Measurements from ENCODE around the gene RTTN. TPM values are rescaled to one million over a fixed set of nuclear protein-coding genes. Genes with fewer than 3 reads are reported as not detected.

Gene RTTN
- total and polyA plus RNA-seq, 10 of the 15 experiments (the other 5 are each of a cell fraction or from before 2014, with no cell fraction given) = 9.4 to 36.6 (median 15.7) TPM

GRCh38 chr18:70121842-70122241 lies 83.6 kb downstream of the RTTN start (continued):
- TF ChIP-seq, protein P1, sequence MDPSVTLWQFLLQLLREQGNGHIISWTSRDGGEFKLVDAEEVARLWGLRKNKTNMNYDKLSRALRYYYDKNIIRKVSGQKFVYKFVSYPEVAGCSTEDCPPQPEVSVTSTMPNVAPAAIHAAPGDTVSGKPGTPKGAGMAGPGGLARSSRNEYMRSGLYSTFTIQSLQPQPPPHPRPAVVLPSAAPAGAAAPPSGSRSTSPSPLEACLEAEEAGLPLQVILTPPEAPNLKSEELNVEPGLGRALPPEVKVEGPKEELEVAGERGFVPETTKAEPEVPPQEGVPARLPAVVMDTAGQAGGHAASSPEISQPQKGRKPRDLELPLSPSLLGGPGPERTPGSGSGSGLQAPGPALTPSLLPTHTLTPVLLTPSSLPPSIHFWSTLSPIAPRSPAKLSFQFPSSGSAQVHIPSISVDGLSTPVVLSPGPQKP (IDR thresholded peaks at IDR 0.05; ENCODE audit: low read depth, low read length) = no peak

- FAIRE-seq (no peak), DNase-seq (ENCODE audit: low read depth, low spot score) (no peak), ATAC-seq (no peak)
- Histone ChIP-seq H4K20me1 (ENCODE audit: control insufficient read depth, insufficient read depth) (no peaks in the 10 kb centered on the region), H3K27me3 (replicated peaks in 1 of 2; ENCODE audit: control insufficient read depth in 2 of 2, insufficient read depth in 2 of 2, low read length in 1 of 2) (no peaks in the 10 kb centered on the region), H3K9me3 (replicated peaks; ENCODE audit: control insufficient read depth, insufficient read depth, low read length) (peaks cover 5% of the 10 kb centered on the region), H3K79me2 (ENCODE audit: control insufficient read depth, insufficient read depth, low read length) (no peaks in the 10 kb centered on the region), H2AFZ (ENCODE audit: control insufficient read depth, low read depth, low read length) (no peak overlapping the region), H3K4me3 (no peak overlapping the region), H3K4me2 (ENCODE audit: control insufficient read depth, insufficient read depth) (no peak overlapping the region), H3K4me1 (ENCODE audit: control insufficient read depth, insufficient read depth, low read length) (no peaks in the 10 kb centered on the region), H3K27ac (ENCODE audit: control insufficient read depth, insufficient read depth) (no peak overlapping the region), H3K36me3 (ENCODE audit: control insufficient read depth in 2 of 2, insufficient read depth in 2 of 2, low read length in 1 of 2) (peaks cover 0 to 9% of the 10 kb centered on the region in 2 experiments; a peak in 2 of 4 replicates), H3K9ac (ENCODE audit: control insufficient read depth, insufficient read depth, low read length) (no peak overlapping the region)
- RAD21 ChIA-PET (ENCODE audit: unreplicated experiment) = interaction anchor here (0.6 to 1.1 kb wide), 3 partner anchors 10 to 79 kb away, joined by 3 read pairs; no protein-coding TSS in a partner anchor
- 2% methylated on average over 2 of the region's 2 CpGs for WGBS (ENCODE audit: insufficient coverage, insufficient replicate concordance, low lambda C conversion rate, missing lambda C conversion rate)
- in situ Hi-C loops (cut with MboI) (no loop called here), intact Hi-C loops (cut with micrococcal nuclease; ENCODE audit: unreplicated experiment) (no loop called here)
- SMC1A ChIA-PET (ENCODE audit: uncharacterized antibody, unreplicated experiment) = interaction anchor here (0.8 to 1.7 kb wide), 4 partner anchors 11 to 984 kb away, joined by 3 to 5 read pairs (median 3); no protein-coding TSS in a partner anchor
- POLR2A ChIA-PET = no interaction called here
- no TSS peak for BruUV-seq (replicated peaks)
- TF ChIP-seq SPI1 (IDR thresholded peaks at IDR 0.05; ENCODE audit: borderline replicate concordance, insufficient read depth, low read depth, low read length) = peak; percentile 33; the same call in 1 of the 2 replicates
- peak; percentile 17 to 26; a peak in 2 of 4 replicates for TF ChIP-seq IKZF2 (IDR thresholded peaks at IDR 0.05)
- no peak for TF ChIP-seq ZNF622 (IDR thresholded peaks at IDR 0.05)
- CTCF ChIA-PET = interaction anchor here (0.9 to 1.5 kb wide), 3 partner anchors 10 to 317 kb away, joined by 3 to 4 read pairs (median 3); no protein-coding TSS in a partner anchor
Measured at GRCh38 chr18:70116949-70117348, 88.5 kb downstream of the RTTN start.

GRCh38 chr18:70113511-70113910 lies 92.0 kb downstream of the RTTN start:
- H3K27me3 ChIP-seq (replicated peaks in 1 of 2; ENCODE audit: control insufficient read depth in 2 of 2, insufficient read depth in 2 of 2, low read length in 1 of 2) = no peaks in the 10 kb centered on the region
- no peak for FAIRE-seq
- RAD21 ChIA-PET (ENCODE audit: unreplicated experiment) = no interaction called here
- H3K4me1 ChIP-seq (ENCODE audit: control insufficient read depth, insufficient read depth, low read length) = no peaks in the 10 kb centered on the region
- no peak for ATAC-seq
- 100% methylated on average over 1 of the region's 1 CpG for WGBS (ENCODE audit: insufficient coverage, insufficient replicate concordance, low lambda C conversion rate, missing lambda C conversion rate)
- intact Hi-C loops (cut with micrococcal nuclease; ENCODE audit: unreplicated experiment) = no loop called here
- POLR2A ChIA-PET = no interaction called here
- H3K9ac ChIP-seq (ENCODE audit: control insufficient read depth, insufficient read depth, low read length) = no peak overlapping the region
- no peak for DNase-seq (ENCODE audit: low read depth, low spot score)
- in situ Hi-C loops (cut with MboI) = no loop called here
- H2AFZ ChIP-seq (ENCODE audit: control insufficient read depth, low read depth, low read length) = no peak overlapping the region
- no peaks in the 10 kb centered on the region for H4K20me1 ChIP-seq (ENCODE audit: control insufficient read depth, insufficient read depth)
- H3K4me2 ChIP-seq (ENCODE audit: control insufficient read depth, insufficient read depth) = no peak overlapping the region
- CTCF ChIA-PET = no interaction called here
- H3K27ac ChIP-seq (ENCODE audit: control insufficient read depth, insufficient read depth) = no peak overlapping the region
- no peak overlapping the region for H3K4me3 ChIP-seq
- H3K9me3 ChIP-seq (replicated peaks; ENCODE audit: control insufficient read depth, insufficient read depth, low read length) = no peaks in the 10 kb centered on the region; the same call in none of the 3 replicates
- no TSS peak for BruUV-seq (replicated peaks)
- H3K79me2 ChIP-seq (ENCODE audit: control insufficient read depth, insufficient read depth, low read length) = no peaks in the 10 kb centered on the region
- peaks cover 0 to 6% of the 10 kb centered on the region in 2 experiments; a peak in 2 of 4 replicates for H3K36me3 ChIP-seq (ENCODE audit: control insufficient read depth in 2 of 2, insufficient read depth in 2 of 2, low read length in 1 of 2)
- SMC1A ChIA-PET (ENCODE audit: uncharacterized antibody, unreplicated experiment) = no interaction called here
- TF ChIP-seq CBX5 (IDR thresholded peaks at IDR 0.05; ENCODE audit: low read depth) (no peak), ASH2L (IDR thresholded peaks at IDR 0.05; ENCODE audit: borderline replicate concordance, low read depth) (no peak), STAT1 (conservative IDR thresholded peaks at IDR 0.05) (no peak), TCF12 (IDR thresholded peaks at IDR 0.05; ENCODE audit: low read depth, low read length) (no peak), BCL11A (IDR thresholded peaks at IDR 0.05; ENCODE audit: low read depth, low read length) (no peak), RELB (IDR thresholded peaks at IDR 0.05; ENCODE audit: low read depth) (no peak), RCOR1 (conservative IDR thresholded peaks at IDR 0.05; ENCODE audit: low read depth, low read length) (no peak), ETV6 (conservative IDR thresholded peaks at IDR 0.05 in 1 of 2, IDR thresholded peaks at IDR 0.05 in 1 of 2; ENCODE audit: borderline replicate concordance in 1 of 2, low read depth in 1 of 2) (no peak), SREBF1 (IDR thresholded peaks at IDR 0.05; ENCODE audit: low read length) (no peak), NFYA (IDR thresholded peaks at IDR 0.05; ENCODE audit: borderline replicate concordance, low read depth, low read length) (no peak)
